Activated naive CD4-positive, alpha-beta T cell treated with anti-CD3 and anti-CD28 coated beads, Interleukin-2, amount 50 U/mL, for 24 hours (primary cell): Measurements from ENCODE around the gene VCPKMT.

Source experiments
- H3K27ac Mint-ChIP-seq: one replicate; pipeline ENCODE4 v1.8.0; 2021; ENCODE audit warnings: mild to moderate bottlenecking, mixed read lengths
- H3K27me3 Mint-ChIP-seq: one replicate; pipeline ENCODE4 v1.8.0; 2021; ENCODE audit warnings: mixed read lengths
- H3K36me3 Mint-ChIP-seq: one replicate; pipeline ENCODE4 v1.8.0; 2021; ENCODE audit warnings: mixed read lengths
- H3K4me1 Mint-ChIP-seq: one replicate; pipeline ENCODE4 v1.8.0; 2021; ENCODE audit warnings: mixed read lengths
- H3K4me3 Mint-ChIP-seq: one replicate; pipeline ENCODE4 v1.8.0; 2021; ENCODE audit warnings: mild to moderate bottlenecking, mixed read lengths
- H3K9me3 Mint-ChIP-seq: one replicate; pipeline ENCODE4 v1.8.0; 2021; ENCODE audit warnings: mixed read lengths

The VCPKMT gene

GRCh38 chr14:50101417-50101816 is 15.0 kb downstream of the VCPKMT start:
- Mint-ChIP-seq H3K27ac (no peak overlapping the region), H3K4me1 (peaks cover 68% of the 10 kb centered on the region), H3K36me3 (no peaks in the 10 kb centered on the region), H3K9me3 (no peaks in the 10 kb centered on the region), H3K4me3 (no peak overlapping the region), H3K27me3 (no peaks in the 10 kb centered on the region)

DNA sequence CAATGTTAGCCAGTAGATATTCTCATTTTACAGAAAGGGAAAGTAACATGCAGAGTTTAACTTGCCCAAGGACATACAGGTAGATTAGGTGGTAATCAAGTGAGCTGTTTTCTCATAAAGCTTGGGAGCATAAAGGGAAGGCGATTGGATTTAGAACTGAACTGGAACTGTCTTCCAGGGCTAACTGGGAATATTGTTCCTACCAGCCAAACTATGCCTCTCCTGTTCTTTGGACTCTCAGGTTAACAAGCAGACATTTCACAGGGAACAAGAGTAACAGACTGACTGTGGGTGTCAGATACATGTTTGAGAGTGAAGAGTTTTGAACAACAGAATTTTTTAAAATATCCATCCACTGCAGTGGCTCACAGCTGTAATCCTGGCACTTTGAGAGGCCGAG is 15.6 kb downstream of the VCPKMT start:
- Mint-ChIP-seq H3K9me3 (no peaks in the 10 kb centered on the region), H3K4me3 (peak overlapping the region; percentile 31), H3K36me3 (peaks cover 2% of the 10 kb centered on the region), H3K27me3 (no peaks in the 10 kb centered on the region), H3K4me1 (peaks cover 74% of the 10 kb centered on the region), H3K27ac (peak overlapping the region; percentile 88)

- Mint-ChIP-seq H3K27me3 (no peaks in the 10 kb centered on the region), H3K4me1 (peaks cover 75% of the 10 kb centered on the region), H3K27ac (peak overlapping the region; percentile 77), H3K4me3 (peak overlapping the region; percentile 37), H3K36me3 (peaks cover 3% of the 10 kb centered on the region), H3K9me3 (no peaks in the 10 kb centered on the region)
Measured at GRCh38 chr14:50099335-50099734, 17.0 kb downstream of the VCPKMT start.

GRCh38 chr14:50095895-50096294 is 20.5 kb downstream of the VCPKMT start:
- H3K4me1 Mint-ChIP-seq = peaks cover 82% of the 10 kb centered on the region
- no peaks in the 10 kb centered on the region for H3K9me3 Mint-ChIP-seq
- H3K36me3 Mint-ChIP-seq = peaks cover 3% of the 10 kb centered on the region
- peak overlapping the region; percentile 91 for H3K27ac Mint-ChIP-seq
- peak overlapping the region; percentile 70 for H3K4me3 Mint-ChIP-seq
- H3K27me3 Mint-ChIP-seq = no peaks in the 10 kb centered on the region

GRCh38 chr14:50094056-50094755 is 22.2 kb downstream of the VCPKMT start:
- Mint-ChIP-seq H3K36me3 (peaks cover 6% of the 10 kb centered on the region), H3K27me3 (no peaks in the 10 kb centered on the region), H3K4me1 (peaks cover 78% of the 10 kb centered on the region), H3K27ac (no peak overlapping the region), H3K4me3 (no peak overlapping the region), H3K9me3 (no peaks in the 10 kb centered on the region)

- Mint-ChIP-seq H3K9me3 (no peaks in the 10 kb centered on the region), H3K27me3 (no peaks in the 10 kb centered on the region), H3K36me3 (peaks cover 6% of the 10 kb centered on the region), H3K4me3 (no peak overlapping the region), H3K27ac (peak overlapping the region; percentile 51), H3K4me1 (peaks cover 79% of the 10 kb centered on the region)
Measured at GRCh38 chr14:50093496-50093895, 22.9 kb downstream of the VCPKMT start.

DNA sequence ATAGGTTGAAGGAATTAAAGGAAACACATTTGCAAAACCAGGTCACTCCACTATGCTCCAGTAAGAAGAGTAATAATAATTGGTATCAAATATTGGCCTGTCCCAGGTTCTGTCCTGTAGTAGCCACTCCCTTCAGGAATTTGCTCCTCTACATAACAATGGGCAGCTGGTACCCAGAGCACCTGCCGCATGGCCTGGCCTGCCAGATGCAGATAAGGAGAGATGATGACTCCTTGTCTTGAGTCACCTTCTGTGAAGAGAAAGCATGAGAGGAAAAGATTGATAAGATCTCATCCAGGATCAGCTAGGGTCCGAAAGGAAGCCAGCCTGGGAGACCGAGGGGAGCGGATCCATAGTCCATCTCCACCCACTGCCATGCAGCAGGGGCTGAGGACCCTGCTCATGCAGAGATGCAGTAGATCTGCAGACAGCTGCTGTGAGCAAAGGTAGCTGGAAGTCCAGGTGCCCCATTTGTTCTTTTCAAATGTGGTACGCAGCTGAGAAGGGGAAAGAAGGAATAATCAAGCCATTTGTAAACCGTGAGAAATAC is 24.3 kb downstream of the VCPKMT start:
- peaks cover 83% of the 10 kb centered on the region for H3K4me1 Mint-ChIP-seq
- H3K9me3 Mint-ChIP-seq = no peaks in the 10 kb centered on the region
- H3K27me3 Mint-ChIP-seq = no peaks in the 10 kb centered on the region
- no peak overlapping the region for H3K4me3 Mint-ChIP-seq
- peaks cover 7% of the 10 kb centered on the region for H3K36me3 Mint-ChIP-seq
- no peak overlapping the region for H3K27ac Mint-ChIP-seq

- no peaks in the 10 kb centered on the region for H3K27me3 Mint-ChIP-seq
- H3K4me3 Mint-ChIP-seq = no peak overlapping the region
- peak overlapping the region; percentile 71 for H3K27ac Mint-ChIP-seq
- peaks cover 80% of the 10 kb centered on the region for H3K4me1 Mint-ChIP-seq
- peaks cover 7% of the 10 kb centered on the region for H3K36me3 Mint-ChIP-seq
- no peaks in the 10 kb centered on the region for H3K9me3 Mint-ChIP-seq
Measured at GRCh38 chr14:50091240-50091913, 25.0 kb downstream of the VCPKMT start.

DNA sequence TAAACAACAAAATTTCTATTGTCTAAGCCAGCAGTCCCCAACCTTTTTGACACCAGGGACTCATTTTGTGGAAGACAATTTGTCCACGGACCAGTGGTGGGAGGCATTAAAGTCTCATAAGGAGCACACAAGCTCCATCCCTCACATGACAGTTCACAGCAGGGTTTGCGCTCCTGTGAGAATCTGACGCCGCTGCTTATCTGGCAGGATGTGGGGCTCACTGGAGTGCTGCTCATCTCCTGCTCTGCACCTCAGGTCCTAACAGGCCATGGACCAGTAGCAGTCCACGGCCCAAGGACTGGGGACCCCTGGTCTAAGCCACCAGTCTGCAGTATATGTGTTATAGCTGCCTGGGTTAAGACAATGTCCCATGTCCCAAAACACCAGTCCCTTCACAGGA is 27.2 kb downstream of the VCPKMT start:
- Mint-ChIP-seq H3K27ac (peak overlapping the region; percentile 52), H3K27me3 (no peaks in the 10 kb centered on the region), H3K36me3 (peaks cover 5% of the 10 kb centered on the region), H3K9me3 (no peaks in the 10 kb centered on the region), H3K4me1 (peaks cover 90% of the 10 kb centered on the region), H3K4me3 (no peak overlapping the region)

GRCh38 chr14:50088731-50089130 is 27.6 kb downstream of the VCPKMT start:
- Mint-ChIP-seq H3K9me3 (no peaks in the 10 kb centered on the region), H3K27me3 (no peaks in the 10 kb centered on the region), H3K27ac (no peak overlapping the region), H3K36me3 (peaks cover 5% of the 10 kb centered on the region), H3K4me1 (peaks cover 90% of the 10 kb centered on the region), H3K4me3 (no peak overlapping the region)

- peak overlapping the region; percentile 85 for H3K27ac Mint-ChIP-seq
- peaks cover 91% of the 10 kb centered on the region for H3K4me1 Mint-ChIP-seq
- H3K4me3 Mint-ChIP-seq = peak overlapping the region; percentile 66
- H3K9me3 Mint-ChIP-seq = no peaks in the 10 kb centered on the region
- H3K27me3 Mint-ChIP-seq = no peaks in the 10 kb centered on the region
- peaks cover 5% of the 10 kb centered on the region for H3K36me3 Mint-ChIP-seq
Measured at GRCh38 chr14:50088117-50088515, 28.3 kb downstream of the VCPKMT start.

- Mint-ChIP-seq H3K4me1 (peaks cover 92% of the 10 kb centered on the region), H3K4me3 (peak overlapping the region; percentile 66), H3K9me3 (no peaks in the 10 kb centered on the region), H3K27ac (peak overlapping the region; percentile 85), H3K27me3 (no peaks in the 10 kb centered on the region), H3K36me3 (peaks cover 5% of the 10 kb centered on the region)
Measured at GRCh38 chr14:50087341-50088116, 28.8 kb downstream of the VCPKMT start.

DNA sequence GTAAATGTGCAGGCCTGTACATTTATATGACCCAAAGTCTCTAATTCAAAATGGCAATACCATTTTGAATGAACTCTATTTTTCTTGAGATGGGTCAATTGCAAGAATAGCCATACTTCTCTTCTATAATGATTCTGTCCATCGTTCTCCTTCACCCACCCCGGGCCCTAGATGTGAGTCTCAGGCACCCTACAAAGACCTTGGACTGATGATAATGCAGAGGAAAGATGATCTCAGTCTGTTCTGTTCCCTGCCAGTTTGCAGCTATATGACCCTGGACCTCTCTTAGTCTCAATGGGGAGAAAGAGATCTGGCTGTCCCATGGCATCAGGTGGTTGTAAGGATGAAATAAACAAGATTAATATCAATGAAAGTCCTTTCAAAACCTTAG is 30.1 kb downstream of the VCPKMT start:
- peaks cover 93% of the 10 kb centered on the region for H3K4me1 Mint-ChIP-seq
- peak overlapping the region; percentile 73 for H3K4me3 Mint-ChIP-seq
- H3K27me3 Mint-ChIP-seq = no peaks in the 10 kb centered on the region
- peak overlapping the region; percentile 97 for H3K27ac Mint-ChIP-seq
- H3K36me3 Mint-ChIP-seq = peaks cover 5% of the 10 kb centered on the region
- H3K9me3 Mint-ChIP-seq = no peaks in the 10 kb centered on the region

- H3K27me3 Mint-ChIP-seq = no peaks in the 10 kb centered on the region
- H3K4me1 Mint-ChIP-seq = peaks cover 93% of the 10 kb centered on the region
- H3K4me3 Mint-ChIP-seq = peak overlapping the region; percentile 73
- H3K36me3 Mint-ChIP-seq = peaks cover 4% of the 10 kb centered on the region
- H3K9me3 Mint-ChIP-seq = no peaks in the 10 kb centered on the region
- peak overlapping the region; percentile 97 for H3K27ac Mint-ChIP-seq
Measured at GRCh38 chr14:50085570-50086320, 30.6 kb downstream of the VCPKMT start.

DNA sequence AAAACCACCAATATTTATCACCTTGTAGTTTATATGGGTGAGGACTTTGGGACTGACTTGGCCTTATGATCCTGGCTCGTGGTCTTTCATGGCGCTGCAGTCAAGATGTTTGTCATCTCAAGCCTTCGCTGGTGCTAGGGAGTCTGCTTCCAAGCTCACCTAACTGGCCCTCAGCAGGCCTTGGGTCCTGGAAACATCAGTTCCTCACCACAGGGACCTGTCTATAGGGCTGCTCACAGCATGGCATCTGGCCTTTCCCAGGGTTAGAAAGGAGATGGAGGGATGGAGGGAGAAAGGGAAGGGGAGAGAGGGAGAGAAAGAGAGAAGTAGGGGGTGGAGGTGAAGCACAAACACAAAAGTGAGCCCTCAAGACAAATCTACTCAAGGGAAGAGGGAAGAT is 31.7 kb downstream of the VCPKMT start:
- Mint-ChIP-seq H3K9me3 (no peaks in the 10 kb centered on the region), H3K36me3 (peaks cover 3% of the 10 kb centered on the region), H3K4me1 (peaks cover 86% of the 10 kb centered on the region), H3K27me3 (no peaks in the 10 kb centered on the region), H3K4me3 (peak overlapping the region; percentile 48), H3K27ac (peak overlapping the region; percentile 97)
